GM19351 (cell line): ENCODE measurements around the gene CBARP.
"Not testable (repeated sequence)": the region's sequence is repeated elsewhere in the genome, so short reads cannot be mapped to it uniquely, and the experiment has no call there.

ENCODE experiments used
- ATAC-seq: cut with Tn5 transposase; IDR thresholded peaks from one replicate; pipeline ENCODE4 v1.9.1; 2021; ENCODE audit warnings: mild to moderate bottlenecking, moderate library complexity; ENCODE audit not compliant: unreplicated experiment

Gene CBARP

DNA sequence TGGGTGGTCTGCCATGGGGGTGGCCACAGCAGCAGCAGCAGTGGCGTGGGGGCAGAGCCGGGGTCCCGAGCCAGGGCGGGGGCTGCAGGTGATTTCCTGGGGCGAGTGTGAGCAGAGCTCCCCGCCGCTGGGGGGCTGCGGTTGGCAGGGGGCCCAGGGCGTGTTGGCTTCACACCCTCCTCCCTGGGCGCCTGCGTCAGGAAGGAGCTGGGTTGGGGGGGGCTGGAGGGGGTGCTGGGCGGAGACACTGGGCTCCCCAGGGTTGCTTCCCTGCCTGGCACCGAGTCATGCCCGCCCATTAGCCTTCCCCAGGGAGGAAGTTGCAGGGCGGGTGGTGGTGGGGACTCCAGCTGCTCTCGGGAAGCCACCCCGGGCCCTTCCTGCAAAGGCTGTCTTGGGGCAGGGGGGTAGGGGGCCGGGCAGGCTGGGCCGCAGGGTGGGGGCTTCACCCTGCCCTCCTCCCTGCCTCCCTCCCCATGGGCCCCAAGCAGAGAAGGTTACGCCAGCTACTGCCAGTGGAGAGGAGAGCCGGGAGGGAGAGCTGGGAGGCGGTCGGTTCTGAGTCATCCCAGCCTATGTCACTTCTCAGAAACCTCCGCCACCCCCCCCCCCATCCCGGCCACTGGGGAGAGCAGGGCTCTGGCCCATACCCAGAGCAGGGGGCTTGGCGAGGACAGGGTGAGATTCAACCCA is 15.2 kb upstream of the CBARP start:
- ATAC-seq: no peak

DNA sequence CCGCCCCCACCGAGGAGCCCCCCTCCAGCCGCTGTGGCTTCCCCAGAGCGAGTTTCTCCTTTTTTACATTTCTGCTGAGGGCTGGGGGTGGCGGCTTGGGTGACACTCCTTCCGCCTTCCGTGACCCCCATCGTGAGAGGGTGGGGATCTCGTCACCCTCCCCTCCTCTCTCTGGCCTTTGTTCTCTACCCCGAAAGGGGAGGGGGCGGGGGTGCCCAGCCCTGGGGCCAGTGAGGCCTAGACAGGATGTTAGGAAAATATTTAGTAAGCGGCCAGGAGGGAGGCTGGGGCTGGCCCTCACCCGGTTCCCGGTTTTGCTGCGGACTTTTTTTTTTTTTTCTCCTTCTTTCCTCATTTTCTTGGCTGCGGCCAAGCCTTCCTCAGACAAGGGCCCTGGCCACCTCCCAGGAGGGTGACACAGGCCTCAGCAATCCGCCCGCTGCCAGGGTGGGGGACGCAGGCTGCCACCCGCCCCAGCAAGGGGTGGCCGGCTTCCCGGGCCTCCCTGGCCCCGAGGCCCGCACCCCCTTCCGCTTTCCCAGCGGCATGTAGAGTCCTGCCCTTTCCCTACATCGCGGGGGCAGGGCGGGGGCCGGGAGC is 14.5 kb upstream of the CBARP start:
- no peak for ATAC-seq

DNA sequence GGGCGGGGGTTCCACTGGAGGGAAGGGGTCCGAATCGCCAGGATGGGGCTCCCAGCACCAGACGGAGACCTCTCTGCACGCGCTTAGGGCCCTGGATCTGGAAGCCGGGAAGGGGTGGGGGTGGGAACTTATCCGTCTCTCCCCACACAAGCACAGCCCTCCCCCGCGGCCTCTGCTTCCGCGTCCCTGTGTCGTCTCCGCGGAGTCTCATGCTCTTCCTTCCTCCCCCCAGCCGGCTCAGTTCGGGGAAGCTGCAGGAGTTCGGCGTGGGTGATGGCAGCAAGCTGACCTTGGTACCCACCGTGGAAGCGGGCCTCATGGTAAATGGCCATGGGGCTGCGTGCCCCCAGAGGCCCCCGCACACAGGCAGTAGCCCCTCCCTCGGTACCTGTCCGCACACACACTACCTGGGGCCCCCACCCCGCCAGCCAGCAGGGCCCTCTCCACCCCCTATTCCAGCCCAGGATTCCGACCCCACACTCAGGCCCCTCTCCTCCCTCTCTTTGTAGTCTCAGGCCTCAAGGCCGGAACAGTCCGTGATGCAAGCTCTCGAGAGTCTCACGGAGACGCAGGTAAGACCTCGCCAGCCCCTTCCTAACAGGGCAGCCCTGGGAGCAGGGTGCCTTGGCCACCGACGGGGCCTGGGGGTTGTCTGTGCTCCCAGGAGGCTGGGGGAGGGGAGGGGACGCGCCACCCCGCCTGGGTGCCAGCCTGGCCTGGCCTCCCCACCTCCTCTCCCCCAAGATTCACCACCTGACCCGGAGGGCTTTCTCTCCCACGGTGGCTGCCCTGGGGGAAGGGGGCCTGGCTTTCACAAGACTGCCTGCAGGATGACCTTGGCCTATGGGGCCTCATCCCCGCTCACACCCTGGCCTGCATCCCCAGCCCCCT is 13.8 kb upstream of the CBARP start:
- no peak for ATAC-seq

DNA sequence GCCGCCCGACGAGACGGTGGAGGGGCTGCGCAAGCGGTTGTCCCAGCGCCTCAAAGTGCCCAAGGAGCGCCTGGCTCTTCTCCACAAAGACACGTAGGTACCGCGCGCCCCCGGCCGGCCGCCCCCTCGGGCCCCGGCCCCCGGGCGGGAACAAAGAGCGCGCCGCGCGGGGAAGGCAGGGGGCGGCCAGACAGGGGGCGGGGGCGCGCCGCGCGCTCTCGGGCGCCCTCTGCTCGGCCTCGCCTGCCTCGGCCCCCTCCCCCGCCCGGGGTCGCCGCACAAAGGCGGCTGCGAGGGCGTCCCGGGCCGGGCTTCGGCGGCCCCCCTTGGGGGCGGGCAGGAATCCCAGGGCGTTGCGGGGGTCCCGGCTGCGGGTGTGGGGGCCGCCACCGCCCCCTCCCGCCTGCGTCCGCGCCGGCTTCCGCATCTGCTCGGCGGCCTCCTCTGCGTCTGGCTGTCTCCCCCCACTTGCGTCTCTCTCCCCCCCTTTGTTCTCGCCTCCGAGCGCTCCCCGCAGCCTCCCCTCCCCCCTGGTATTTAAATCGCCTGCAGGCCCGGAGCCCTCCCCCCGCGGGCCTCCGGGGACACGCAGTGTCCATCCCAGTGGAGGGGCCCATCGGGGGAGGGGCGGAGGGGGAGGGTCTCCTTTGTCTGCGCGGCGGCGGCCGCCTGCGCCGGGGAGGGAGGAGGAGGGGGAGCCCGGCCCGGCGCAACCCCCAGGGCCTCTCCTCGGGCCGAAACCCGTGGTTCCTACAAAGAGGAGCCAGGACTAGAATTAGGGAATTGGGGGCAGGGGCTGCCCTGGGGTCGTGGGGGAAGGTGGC is 12.8 kb upstream of the CBARP start:
- ATAC-seq: no peak

DNA sequence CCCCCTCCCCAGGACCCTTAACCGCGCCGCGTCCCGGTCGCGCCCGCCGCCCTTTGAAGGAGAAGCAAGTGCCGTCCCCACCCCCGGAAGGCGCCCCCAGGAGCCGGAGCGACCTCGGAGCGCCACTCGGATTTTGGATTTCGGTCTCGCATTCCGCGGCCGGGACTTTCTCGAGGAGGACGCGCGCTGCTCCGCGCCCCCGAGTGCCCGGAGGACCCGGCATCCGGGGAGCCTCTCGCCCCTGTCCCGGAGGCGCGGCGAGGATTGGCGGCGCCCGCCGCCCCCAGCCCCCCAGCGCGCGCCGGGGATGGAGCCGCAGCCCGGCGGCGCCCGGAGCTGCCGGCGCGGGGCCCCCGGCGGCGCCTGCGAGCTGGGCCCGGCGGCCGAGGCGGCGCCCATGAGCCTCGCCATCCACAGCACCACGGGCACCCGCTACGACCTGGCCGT is 12.2 kb upstream of the CBARP start:
- ATAC-seq: no peak

DNA sequence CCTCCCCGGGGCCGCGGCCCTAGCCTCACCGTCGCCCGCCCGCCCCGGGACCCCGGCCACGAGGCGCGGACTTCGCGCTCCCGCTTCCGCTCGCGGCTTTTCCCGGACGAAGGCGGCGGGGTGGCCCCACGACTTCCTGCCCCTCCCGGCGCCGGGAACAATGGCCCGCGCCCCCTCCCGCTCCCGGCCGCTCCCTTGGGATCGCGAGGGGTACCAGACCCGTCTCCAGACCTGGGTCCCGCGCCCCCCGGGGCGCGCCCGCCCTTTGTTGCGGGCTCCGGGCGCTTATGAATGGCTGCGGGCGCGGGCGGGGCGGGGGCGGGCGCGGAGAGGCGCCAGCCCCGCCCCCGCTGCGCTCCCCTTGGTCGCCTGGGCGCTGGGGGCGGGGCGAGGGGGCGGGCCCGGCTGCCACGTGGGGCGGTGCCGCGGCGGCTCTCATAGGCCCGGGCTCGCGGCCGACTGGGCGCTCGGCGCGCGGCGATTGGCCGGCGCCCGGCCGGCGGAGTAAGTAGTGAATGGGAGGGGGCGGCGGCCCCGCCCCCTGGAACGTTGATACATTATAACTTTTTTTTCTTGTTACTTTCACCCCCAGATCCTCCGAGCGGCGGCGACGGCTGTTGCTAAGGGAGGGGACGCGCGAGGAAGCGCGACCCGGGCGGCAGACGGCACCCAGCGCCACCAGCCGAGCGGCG is 11.6 kb upstream of the CBARP start:
- ATAC-seq: peak; percentile 42

DNA sequence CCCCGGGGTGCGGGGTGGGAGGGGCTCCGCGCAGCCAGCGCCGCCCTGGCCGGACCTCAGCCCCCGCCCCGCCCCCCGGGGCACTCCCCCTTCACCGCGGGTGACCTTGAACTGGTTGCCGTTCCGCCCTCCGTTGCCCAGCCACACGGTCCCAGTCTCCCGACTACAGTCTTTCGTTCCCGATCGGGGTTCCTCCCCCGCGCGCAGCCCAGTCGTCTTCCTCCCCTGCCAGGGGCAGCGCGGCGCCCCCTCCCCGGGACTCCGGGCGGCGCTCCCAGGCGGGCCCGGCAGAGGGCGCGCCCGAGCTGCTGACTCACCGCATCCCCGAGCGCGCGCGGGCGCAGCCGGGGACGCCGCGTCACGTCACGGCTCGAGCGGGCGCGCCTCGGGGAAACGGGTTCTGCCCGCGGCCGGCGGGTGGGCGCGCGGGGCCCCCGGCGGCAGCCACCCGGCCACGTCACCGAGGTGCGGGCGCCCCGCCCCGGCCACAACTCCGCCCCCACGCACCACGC is 11.0 kb upstream of the CBARP start:
- ATAC-seq: peak; percentile 39

DNA sequence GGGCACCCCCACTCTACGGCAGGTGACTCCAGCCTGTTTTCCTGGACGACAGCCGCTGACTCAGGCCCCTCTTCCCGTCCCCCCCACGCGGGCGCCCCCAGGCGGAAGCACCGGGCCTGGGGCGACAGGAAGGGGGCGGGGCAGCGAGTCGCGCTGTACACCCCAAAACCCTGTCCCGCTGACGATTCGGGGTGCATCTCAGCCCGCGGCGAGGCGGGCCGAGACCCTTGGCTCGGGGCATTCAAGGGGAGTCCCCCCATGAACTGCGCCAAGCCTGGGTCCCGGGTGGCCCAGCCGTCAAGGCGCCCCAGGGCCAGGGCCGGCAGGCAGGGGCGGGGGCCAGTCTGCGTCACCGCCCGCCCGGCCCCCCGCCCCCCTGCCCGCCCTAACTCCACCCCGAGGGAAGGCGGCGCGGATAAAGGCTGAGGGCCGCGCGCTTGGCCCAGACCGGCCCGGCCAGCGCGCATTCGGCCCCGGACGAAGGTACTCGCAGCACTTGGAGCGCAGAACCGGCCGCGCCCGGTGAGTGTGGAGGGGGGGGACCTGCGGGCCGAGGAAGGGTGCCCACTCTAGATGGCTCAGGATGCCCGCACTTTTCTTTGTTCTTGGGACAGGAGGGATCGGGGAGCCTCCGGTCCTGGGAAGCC is 10.5 kb upstream of the CBARP start, which contains the start of gene MIDN:
Gene MIDN (plus strand): TSS at position 445 of the 647 bp plus-strand sequence. CDS start 1,714 bp downstream, outside the sequence.
- peak; percentile 23 for ATAC-seq

DNA sequence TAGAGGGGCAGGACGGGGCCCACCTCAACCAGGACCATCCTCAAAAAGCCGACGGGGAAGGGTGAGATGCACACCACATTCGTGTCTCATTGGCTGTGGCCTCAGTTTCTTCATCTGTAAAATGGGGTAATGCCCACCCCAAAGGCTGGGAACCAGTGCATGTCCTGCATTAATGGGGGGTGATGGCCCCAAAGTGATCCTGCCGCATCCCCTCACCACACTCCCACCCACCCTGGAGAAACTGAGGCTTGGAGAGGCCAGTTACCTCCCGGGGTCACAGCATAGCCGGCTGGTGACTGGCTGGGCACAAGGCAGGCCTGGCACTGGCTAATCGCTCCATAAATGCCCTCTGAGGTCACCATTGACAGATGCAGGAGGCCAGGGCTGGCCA is 9.9 kb upstream of the CBARP start:
- ATAC-seq: no peak

DNA sequence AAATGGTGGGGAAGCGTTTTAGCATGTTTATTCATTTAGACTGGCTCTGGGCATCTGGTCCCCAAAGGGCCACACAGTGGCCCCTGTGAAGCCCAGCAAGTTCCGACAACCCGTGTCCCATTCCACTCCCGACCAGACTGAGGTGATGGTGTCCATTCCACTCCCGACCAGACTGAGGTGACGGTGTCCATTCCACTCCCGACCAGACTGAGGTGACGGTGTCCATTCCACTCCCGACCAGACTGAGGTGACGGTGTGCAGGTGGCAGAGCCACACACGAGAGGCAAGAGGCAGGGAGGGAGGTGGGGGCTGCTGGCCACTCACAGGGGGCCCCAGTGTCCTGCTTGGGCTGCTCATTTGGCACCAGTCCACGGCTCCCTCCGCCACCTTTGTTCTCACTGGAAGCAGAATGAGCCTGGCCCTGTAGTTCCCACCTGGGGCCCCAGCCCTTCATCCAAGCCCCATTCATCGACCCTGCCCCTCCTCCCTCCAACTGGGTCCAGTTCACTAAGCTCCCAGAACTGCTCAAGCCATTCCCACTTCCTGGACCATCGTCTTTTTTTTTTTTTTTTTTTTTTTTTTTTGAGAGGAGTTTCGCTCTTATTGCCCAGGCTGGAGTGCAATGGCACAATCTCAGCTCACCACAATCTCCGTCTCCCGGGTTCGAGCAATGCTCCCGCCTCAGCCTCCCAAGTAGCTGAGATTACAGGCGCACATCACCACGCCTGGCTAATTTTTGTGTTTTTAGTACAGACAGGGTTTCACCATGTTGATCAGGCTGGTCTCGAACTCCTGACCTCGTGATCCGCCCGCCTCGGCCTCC is 8.7 kb upstream of the CBARP start:
- not testable (repeated sequence) for ATAC-seq

DNA sequence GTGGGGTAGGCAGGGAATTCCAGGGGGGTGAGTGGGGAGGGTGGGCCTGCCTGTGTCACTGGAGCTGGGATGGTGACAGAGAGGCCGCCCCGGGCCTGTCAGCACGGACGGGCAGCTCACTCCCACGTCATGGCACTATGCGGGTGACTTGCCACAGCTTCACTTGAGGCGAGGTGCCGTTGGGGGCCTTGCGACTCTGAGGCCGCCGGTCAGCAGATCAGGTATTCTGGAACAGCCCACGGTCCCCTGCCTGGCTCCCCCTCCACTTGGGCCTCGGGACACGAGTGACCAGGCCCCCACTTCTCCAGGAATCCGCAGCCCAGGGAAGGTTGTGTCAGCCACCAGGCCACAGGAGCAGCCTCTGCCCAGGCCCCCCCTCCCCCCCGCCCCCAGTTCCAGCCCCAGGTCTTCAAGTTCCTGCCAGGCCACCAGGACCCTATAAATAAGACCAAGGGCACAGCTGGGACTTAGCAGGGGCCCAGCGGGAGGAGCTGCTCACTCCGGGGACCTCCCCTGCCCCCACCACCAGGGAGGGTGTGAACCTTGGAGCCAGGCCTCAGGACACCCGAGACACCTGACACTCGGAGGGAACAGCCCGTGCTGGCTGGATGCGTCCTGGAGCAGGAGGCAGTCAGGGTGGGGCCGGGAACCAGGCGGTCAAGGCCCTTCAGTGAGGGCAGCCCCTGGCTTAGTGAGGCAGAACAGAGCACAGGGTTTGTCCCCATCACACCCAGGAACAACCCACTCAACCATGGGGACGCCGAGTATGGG is 7.9 kb upstream of the CBARP start:
- no peak for ATAC-seq

DNA sequence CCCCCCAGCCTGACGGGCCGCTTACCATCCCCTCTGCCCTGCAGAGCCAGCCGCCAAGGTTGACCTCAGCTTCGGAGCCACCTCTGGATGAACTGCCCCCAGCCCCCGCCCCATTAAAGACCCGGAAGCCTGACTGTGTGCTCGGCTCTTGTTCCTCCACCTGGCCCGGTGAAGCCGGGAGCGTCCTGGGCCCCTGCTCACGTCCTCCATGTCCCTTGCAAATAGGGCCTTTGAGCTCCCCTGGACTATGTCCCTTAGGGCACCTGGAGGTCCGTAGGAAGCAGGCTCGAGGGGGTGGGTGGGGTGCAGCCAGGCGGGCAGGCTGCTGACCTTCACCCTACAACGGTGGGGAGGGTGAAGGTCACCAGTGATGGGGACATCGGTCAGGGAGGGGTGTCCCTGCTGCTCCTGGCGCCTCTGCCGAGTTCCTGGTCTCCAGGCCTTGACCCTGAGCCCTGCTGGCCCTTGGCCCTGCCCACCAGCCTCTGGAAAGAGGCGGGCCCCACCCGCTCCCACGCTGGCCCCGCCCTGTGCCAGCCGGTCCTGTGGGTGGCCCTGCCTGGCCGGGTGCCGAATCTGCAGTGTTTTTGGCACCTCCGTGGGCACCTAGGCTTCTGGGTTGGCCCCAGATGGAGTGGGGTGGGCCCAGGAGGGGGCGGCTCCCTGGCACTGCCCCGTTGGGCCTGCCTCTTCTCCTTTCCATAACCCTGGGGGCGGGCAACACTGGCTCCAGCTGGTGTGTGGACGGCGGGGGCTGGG is 7.1 kb upstream of the CBARP start:
- no peak for ATAC-seq

DNA sequence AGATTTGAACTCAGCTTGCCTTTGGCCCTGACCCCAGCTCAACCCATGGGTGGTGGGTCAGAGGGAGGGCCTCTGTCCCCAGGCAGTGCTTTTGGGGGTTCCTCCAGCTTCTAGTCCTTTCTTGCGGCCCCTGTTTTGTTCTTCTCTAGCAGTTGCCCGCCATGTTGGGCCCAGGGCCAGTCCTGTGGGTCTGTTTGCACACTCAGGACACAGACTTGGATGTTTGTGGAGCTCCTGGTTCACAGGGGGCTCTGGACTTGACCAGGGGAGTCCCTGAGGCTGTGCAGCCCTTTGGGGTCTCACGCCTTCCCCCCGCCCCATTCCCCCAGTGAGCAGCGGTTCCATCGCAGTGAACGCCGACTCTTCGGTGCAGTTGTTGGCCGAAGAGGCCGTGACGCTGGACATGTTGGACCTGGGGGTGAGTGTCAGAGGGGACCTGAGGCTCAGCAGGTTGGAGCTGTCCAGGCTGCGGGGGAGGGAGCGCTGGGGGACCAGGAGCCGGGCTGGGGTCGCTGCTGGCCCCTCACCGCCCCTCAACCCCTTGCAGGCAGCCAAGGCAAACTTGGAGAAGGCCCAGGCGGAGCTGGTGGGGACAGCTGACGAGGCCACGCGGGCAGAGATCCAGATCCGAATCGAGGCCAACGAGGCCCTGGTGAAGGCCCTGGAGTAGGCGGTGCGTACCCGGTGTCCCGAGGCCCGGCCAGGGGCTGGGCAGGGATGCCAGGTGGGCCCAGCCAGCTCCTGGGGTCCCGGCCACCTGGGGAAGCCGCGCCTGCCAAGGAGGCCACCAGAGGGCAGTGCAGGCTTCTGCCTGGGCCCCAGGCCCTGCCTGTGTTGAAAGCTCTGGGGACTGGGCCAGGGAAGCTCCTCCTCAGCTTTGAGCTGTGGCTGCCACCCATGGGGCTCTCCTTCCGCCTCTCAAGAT is 6.2 kb upstream of the CBARP start:
- ATAC-seq: no peak

DNA sequence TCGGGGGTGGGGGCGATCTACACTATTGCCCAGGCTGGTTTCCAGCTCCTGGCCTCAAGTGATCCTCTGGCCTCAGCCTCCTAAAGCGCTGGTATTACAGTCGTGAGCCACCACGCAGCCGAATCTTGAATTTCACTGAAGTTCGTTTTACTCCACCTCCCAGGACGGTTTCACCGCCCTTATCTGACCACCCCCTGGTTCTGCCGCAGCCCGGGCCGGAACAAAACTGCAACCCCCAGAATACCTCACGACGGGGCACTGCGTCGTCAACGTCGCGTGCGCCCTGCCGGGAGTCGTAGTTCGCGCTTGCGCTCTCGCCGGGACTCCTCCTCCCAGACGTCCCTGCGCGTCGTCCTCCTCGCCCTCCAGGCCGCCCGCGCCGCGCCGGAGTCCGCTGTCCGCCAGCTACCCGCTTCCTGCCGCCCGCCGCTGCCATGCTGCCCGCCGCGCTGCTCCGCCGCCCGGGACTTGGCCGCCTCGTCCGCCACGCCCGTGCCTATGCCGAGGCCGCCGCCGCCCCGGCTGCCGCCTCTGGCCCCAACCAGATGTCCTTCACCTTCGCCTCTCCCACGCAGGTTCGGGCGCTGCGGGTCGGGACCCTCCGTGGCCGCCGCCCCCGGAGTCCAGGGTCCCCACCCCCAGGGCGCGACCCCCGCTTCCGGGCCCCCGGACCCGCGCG is 3.8 kb upstream of the CBARP start, which contains the start of gene ATP5F1D:
Gene ATP5F1D (plus strand): TSS at position 335 of the 679 bp plus-strand sequence. CDS start 100 bp downstream, at position 435.
- ATAC-seq: peak; percentile 64

DNA sequence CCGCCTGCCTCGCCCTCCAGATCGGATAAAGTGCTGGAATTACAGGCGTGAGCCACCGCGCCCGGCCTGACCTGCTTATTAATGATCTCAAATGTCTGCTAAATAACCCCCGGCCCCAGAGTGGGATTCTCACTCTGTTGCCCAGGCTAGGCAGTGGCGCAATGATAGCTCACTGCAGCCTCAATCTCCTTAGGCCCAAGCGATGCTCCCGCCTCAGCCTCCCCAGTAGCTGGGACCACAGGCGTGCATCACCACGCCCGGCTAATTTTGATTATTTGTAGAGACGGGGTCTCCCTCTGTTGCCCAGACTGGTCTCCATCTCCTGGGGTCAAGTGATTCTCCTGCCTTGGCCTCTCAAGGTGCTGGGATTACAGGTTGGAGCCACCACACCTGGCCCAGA is 3.1 kb upstream of the CBARP start:
- ATAC-seq: no peak
